Activated T-helper 17 cell treated with anti-CD3 and anti-CD28 coated beads, Interleukin-2, amount 50 U/mL, for 72 hours (primary cell): ENCODE data around the gene TNFRSF4. TPM values are rescaled to one million over a fixed set of nuclear protein-coding genes. Genes with fewer than 3 reads are reported as not detected.

Source experiments
- ATAC-seq: fragments of 150-1000 bp; cut with Tn5 transposase; replicated peaks from 2 replicates; pipeline ENCODE4 v1.10.0; 2021; ENCODE audit warnings: mild to moderate bottlenecking, moderate library complexity
- H3K27ac Mint-ChIP-seq: one replicate; pipeline ENCODE4 v1.8.0; 2022; ENCODE audit warnings: mixed read lengths
- H3K27me3 Mint-ChIP-seq: one replicate; pipeline ENCODE4 v1.8.0; 2022; ENCODE audit warnings: mixed read lengths
- H3K36me3 Mint-ChIP-seq: one replicate; pipeline ENCODE4 v1.8.0; 2022; ENCODE audit warnings: low read depth, mild to moderate bottlenecking, mixed read lengths
- H3K4me1 Mint-ChIP-seq: one replicate; pipeline ENCODE4 v1.8.0; 2022; ENCODE audit warnings: mixed read lengths
- H3K4me3 Mint-ChIP-seq: one replicate; pipeline ENCODE4 v1.8.0; 2022; ENCODE audit warnings: mild to moderate bottlenecking, mixed read lengths
- H3K9me3 Mint-ChIP-seq: one replicate; pipeline ENCODE4 v1.8.0; 2022; ENCODE audit warnings: mixed read lengths
- total RNA-seq, 2 donors: library from RNA; stranded (reverse); gene quantifications; one replicate each; pipeline ENCODE4 v1.2.3, GENCODE V29; 2022

TNFRSF4 gene
- total RNA-seq, 2 donors from 2014 or later: 384 to 1,007 TPM

DNA sequence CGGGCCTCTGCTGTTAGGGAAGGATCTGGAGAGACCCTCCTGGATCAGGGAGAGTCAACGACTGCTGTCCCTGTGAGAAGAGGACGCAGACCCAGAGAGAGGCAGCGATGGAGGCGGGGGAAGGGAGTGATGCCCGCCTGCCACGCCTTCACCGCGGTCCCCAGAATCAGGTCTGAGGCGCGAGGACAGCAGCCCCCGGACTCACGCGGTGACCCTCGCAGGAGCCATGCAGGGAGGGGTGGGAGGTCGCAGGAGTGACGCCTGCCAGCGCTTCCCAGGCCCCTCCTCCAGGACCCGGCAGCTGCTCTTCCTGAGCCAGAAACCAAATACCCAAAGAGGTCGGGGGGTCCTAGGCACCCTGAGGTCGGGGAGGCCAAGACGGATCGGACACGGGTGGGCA is 6.2 kb upstream of the TNFRSF4 start:
- no peak for ATAC-seq
- Mint-ChIP-seq H3K27ac (peak overlapping the region; percentile 98), H3K36me3 (peaks cover 97% of the 10 kb centered on the region), H3K27me3 (no peaks in the 10 kb centered on the region), H3K9me3 (no peaks in the 10 kb centered on the region), H3K4me3 (peak overlapping the region; percentile 95), H3K4me1 (peaks cover 22% of the 10 kb centered on the region)

DNA sequence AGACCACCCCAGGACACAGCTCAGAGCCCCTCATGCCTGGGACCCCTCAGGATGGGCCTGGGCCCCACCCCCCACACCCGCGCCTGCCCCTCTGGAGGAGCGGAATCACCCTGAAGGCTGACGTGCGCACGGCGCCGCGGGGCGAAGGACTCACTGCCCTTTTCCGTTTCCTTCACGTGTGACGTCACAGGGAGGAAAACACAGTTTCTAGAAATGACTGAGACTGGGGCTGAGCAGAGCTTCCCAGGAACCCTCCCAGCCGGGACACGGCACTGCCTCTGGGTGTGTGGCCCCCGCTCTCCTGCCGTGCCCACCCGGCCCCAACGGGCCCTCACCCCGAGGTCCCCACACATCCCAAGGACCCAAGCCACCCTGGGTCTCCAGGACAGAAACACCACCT is 5.4 kb upstream of the TNFRSF4 start:
- Mint-ChIP-seq H3K9me3 (no peaks in the 10 kb centered on the region), H3K27me3 (no peaks in the 10 kb centered on the region), H3K36me3 (peaks cover 99% of the 10 kb centered on the region), H3K4me1 (peaks cover 22% of the 10 kb centered on the region), H3K27ac (peak overlapping the region; percentile 98), H3K4me3 (peak overlapping the region; percentile 95)
- peak; percentile 52 for ATAC-seq

DNA sequence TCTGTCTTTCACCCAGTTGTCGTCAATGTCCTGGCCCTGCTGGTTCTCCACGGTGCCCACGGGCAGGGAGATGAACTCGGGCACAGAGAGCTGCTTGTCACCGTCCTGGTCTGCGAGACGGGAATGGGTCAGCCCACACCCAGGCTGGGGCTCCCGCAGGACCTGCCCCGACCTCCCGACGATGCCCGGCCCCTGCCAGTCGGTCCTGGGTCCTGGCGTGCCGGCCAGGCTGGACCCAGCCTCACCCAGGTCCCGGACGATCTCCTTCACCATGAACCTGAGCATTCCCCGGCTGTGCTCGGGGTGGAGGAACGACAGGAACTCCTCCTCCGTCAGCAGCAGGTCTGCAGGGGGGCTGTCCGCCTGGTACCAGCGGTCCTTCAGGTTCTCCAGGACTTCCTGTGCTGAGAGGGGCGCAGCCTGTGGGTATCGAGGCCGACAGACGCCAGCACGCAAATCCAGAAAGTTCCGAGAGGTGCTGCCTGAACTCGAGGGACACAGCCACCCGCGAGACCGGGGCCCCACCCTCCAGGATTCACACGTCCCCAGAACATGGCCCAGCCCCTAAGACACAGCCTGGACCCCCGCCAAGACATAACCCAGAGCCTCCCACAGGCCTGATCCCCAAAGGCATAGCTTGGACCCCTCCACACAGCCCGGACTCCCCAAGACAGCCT is 4.7 kb upstream of the TNFRSF4 start:
- Mint-ChIP-seq H3K4me1 (peaks cover 22% of the 10 kb centered on the region), H3K27ac (peak overlapping the region; percentile 98), H3K4me3 (peak overlapping the region; percentile 95), H3K27me3 (no peaks in the 10 kb centered on the region), H3K9me3 (no peaks in the 10 kb centered on the region), H3K36me3 (peaks cover 99% of the 10 kb centered on the region)
- ATAC-seq: no peak

DNA sequence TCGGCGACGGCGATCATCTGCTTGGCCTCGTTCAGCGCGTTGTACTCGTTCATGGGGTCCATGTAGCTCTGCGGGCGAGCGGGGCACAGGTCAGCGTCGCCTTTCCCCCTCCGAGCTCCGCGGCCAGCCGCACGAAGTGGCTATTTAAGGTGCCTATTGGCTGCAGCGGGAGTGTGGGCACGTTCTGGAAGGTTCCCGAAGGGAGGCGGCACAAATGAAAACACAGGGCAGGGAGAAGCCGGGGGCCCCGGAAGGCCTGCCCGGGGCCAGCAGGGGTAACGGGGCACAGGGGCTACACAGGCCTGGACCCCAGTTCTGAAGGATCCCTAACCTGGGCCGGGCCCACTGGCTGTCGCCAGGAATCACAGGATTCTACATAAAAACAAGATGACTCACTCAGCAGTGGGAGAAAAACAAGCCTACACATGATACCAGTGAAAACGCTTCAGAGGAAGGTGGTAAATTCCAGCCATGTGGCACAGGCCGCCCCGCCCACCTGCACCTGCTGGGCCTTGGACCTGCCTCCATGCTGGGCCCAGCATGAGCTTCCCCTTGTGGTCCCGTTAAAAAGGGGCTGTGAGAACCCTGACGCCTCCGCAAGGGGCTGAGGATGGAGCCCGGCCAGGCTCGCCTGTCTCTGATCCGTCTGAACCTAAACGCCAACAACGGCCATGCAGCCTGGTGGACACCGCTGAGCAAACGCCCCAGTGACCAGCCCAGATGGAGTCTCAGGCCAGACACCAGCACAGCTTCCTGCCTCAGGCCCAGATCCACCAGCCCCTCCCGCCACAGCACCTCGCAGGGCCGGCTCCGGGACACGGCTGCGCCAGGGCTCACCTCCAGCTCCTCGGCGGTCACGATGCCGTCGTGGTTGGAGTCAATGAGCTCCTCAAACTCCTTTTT is 3.9 kb upstream of the TNFRSF4 start:
- peak; percentile 37 for ATAC-seq
- H3K27me3 Mint-ChIP-seq: no peaks in the 10 kb centered on the region
- H3K4me3 Mint-ChIP-seq: peak overlapping the region; percentile 95
- H3K27ac Mint-ChIP-seq: peak overlapping the region; percentile 98
- H3K36me3 Mint-ChIP-seq: peaks cover 100% of the 10 kb centered on the region
- H3K4me1 Mint-ChIP-seq: peaks cover 17% of the 10 kb centered on the region
- no peaks in the 10 kb centered on the region for H3K9me3 Mint-ChIP-seq

DNA sequence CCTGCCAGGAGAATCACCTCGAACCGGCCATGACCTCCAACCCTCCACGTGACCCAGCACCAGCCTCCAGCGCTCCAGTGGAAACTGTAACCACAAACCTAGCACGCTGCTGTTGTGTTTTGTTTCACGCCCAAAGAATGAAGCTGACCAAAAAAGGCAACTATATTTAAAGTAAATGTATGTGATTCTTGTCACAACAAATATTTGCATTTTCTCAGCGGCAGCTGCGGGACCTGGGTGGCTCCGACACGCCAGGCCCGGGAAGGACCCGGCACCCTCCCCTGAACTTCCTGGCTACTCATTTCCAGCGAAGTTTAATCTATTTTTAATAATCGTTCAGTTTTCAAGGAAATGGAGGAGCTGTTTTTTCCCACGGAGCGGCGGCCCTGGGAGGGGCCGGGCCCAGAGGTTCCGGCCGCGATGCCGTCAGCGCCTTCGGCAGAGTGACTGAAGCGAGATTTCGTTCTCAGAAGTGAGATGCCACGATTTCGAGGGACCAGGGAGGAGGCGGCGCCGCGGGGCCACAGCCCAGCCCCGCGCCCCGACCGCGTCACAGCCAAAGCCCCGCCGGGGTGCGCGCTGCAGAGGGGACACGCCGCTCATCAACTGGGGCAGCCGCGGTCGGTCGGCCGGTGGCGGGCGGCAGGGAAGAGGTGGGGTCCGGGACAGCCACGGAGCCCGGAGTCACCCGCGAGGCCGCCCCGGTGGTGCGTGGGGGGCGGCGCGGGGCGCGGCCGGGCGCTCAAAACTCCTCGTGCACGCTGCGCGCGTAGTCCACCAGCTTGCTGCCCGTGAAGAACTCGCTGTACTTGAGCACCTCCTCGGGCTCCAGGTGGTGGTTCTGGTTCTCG is 3.0 kb upstream of the TNFRSF4 start:
- Mint-ChIP-seq H3K4me3 (peak overlapping the region; percentile 95), H3K36me3 (peaks cover 100% of the 10 kb centered on the region), H3K4me1 (peaks cover 14% of the 10 kb centered on the region), H3K27me3 (no peaks in the 10 kb centered on the region), H3K27ac (peak overlapping the region; percentile 98), H3K9me3 (no peaks in the 10 kb centered on the region)
- peak; percentile 60 for ATAC-seq

DNA sequence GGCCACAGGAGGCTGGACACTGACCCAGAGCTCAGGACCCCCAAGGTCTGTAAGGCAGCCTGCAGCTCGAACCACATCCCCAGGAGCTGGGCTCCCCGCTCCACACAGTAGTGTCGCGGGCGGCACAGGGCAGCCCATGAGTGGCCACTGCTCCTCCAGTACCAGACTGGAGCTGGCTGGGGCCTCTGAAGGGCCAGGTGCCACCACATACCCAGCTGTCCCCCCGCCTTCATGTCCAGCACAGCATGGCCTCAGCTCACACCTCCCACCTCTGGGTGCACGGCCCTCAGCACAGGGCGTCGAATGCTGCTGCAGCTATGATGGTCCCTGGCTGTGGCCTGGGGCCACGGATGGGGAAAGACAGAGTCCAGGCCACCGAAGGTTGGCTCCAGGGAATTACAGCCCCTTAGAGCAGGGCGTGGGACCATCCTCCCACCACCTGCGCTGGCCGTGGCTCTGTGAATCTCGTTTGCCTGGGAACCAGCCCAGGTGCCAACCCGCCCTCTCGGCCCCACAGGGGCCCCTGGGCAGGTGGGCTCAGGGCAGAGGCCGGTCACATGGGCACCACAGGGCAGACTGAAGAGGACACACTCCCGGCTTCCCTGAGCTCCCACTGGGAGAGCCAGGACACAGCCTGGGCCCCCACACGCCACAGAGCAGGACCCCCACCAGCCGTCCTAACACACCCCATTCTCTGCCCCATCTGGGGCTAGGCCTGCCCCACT is 2.1 kb upstream of the TNFRSF4 start:
- no peaks in the 10 kb centered on the region for H3K9me3 Mint-ChIP-seq
- peak overlapping the region; percentile 95 for H3K4me3 Mint-ChIP-seq
- peaks cover 14% of the 10 kb centered on the region for H3K4me1 Mint-ChIP-seq
- no peak for ATAC-seq
- H3K36me3 Mint-ChIP-seq: peaks cover 100% of the 10 kb centered on the region
- H3K27ac Mint-ChIP-seq: peak overlapping the region; percentile 98
- no peaks in the 10 kb centered on the region for H3K27me3 Mint-ChIP-seq

- Mint-ChIP-seq H3K27me3 (no peaks in the 10 kb centered on the region), H3K4me3 (peak overlapping the region; percentile 95), H3K4me1 (peaks cover 9% of the 10 kb centered on the region), H3K9me3 (no peaks in the 10 kb centered on the region), H3K27ac (peak overlapping the region; percentile 98), H3K36me3 (peaks cover 100% of the 10 kb centered on the region)
- ATAC-seq: no peak
Measured at GRCh38 chr1:1215080-1215676, 1.2 kb upstream of the TNFRSF4 start.

GRCh38 chr1:1212780-1213344 is 1.1 kb downstream of the TNFRSF4 start:
- no peak for ATAC-seq
- Mint-ChIP-seq H3K27me3 (no peaks in the 10 kb centered on the region), H3K27ac (no peak overlapping the region), H3K4me3 (peak overlapping the region; percentile 95), H3K9me3 (no peaks in the 10 kb centered on the region), H3K4me1 (peaks cover 10% of the 10 kb centered on the region), H3K36me3 (peaks cover 100% of the 10 kb centered on the region)

GRCh38 chr1:1211541-1212441 is 2.2 kb downstream of the TNFRSF4 start:
- Mint-ChIP-seq H3K4me1 (peaks cover 10% of the 10 kb centered on the region), H3K4me3 (peak overlapping the region; percentile 95), H3K36me3 (peaks cover 96% of the 10 kb centered on the region), H3K9me3 (no peaks in the 10 kb centered on the region), H3K27ac (peak overlapping the region; percentile 96), H3K27me3 (no peaks in the 10 kb centered on the region)
- ATAC-seq: no peak

GRCh38 chr1:1210726-1211540 is 3.0 kb downstream of the TNFRSF4 start:
- no peaks in the 10 kb centered on the region for H3K27me3 Mint-ChIP-seq
- H3K27ac Mint-ChIP-seq: peak overlapping the region; percentile 96
- peaks cover 6% of the 10 kb centered on the region for H3K4me1 Mint-ChIP-seq
- peaks cover 96% of the 10 kb centered on the region for H3K36me3 Mint-ChIP-seq
- H3K9me3 Mint-ChIP-seq: no peaks in the 10 kb centered on the region
- no peak for ATAC-seq
- peak overlapping the region; percentile 95 for H3K4me3 Mint-ChIP-seq

DNA sequence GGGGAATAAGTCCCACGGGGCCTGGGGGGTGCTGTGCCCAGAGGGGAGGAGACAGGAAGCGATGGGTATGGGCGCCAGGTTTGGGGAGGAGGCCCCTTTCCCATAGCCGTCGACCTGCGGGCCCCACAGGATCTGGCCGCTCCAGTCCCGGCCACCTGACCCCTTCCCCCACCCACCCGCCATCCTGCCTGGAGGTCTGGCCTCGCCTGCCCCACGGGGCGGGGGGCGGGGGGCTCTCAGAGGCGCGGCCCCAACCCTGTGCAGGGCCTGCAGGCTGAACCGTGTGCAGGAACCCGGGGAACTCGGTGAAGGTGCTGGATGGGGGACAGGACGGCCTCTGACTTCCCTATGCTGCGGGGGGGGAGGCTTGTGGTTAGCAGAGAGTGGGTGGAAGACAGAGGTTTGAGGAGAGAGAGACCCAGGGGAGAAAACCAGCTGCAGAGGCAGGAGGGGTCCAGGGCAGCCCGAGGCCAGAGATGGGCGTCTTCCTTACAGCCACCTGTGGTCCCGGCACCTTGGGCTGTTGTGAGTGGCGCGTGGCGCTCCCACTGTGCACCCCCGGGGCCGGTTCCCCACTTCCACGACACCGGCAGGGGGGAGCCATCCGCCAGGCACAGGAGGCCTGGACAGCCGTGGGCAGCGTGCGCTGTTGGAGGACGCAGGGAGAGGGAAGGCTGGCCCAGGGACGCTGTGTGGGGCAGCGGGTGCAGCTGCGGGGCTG is 5.1 kb downstream of the TNFRSF4 start:
- Mint-ChIP-seq H3K9me3 (no peaks in the 10 kb centered on the region), H3K27me3 (no peaks in the 10 kb centered on the region), H3K4me1 (peaks cover 6% of the 10 kb centered on the region), H3K27ac (peak overlapping the region; percentile 96), H3K36me3 (peaks cover 96% of the 10 kb centered on the region), H3K4me3 (peak overlapping the region; percentile 95)
- ATAC-seq: peak; percentile 23
